ENCODE measurements around the gene CLCN1.
"Not testable (repeated sequence)": the region's sequence is repeated elsewhere in the genome, so short reads cannot be mapped to it uniquely, and the experiment has no call there.

The CLCN1 gene

DNA sequence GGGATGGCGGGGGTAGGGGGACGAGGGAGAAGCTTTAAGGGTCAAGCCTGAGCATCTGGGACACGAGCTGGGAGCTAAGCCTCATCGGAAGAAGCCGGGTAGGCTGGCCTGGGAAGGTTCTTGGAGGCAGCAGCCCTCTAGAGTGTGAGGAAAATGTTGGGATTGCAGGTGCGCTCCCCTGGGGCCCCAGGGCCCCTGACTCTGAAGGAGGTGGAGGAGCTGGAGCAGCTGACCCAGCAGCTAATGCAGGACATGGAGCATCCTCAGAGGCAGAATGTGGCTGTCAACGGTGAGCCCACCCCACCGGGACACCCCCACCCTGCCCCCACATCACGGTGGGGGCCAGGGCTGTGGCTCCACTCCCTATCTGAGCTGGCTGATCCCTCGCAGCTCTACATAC, 72.1 kb downstream of the CLCN1 start:
- no peak for DNase-seq

DNA sequence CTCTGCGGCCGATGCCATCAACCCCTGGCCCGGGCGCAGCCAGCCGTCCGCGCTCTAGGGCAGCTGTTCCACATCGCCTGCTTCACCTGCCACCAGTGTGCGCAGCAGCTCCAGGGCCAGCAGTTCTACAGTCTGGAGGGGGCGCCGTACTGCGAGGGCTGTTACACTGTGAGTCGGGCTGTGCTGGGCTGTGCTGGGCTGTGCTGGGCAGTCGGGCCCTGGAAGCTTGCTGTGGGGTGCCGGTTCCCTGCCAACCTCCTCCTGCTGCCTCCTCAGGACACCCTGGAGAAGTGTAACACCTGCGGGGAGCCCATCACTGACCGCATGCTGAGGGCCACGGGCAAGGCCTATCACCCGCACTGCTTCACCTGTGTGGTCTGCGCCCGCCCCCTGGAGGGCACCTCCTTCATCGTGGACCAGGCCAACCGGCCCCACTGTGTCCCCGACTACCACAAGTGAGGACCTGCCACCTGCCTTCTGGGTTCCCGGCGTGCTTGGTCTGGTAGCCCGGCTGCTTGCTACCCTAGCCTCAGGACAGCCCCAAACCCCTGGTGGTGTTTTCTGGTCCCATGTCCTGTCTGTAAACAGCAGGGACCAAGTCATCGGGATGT, 72.7 kb downstream of the CLCN1 start:
- DNase-seq = no peak

DNA sequence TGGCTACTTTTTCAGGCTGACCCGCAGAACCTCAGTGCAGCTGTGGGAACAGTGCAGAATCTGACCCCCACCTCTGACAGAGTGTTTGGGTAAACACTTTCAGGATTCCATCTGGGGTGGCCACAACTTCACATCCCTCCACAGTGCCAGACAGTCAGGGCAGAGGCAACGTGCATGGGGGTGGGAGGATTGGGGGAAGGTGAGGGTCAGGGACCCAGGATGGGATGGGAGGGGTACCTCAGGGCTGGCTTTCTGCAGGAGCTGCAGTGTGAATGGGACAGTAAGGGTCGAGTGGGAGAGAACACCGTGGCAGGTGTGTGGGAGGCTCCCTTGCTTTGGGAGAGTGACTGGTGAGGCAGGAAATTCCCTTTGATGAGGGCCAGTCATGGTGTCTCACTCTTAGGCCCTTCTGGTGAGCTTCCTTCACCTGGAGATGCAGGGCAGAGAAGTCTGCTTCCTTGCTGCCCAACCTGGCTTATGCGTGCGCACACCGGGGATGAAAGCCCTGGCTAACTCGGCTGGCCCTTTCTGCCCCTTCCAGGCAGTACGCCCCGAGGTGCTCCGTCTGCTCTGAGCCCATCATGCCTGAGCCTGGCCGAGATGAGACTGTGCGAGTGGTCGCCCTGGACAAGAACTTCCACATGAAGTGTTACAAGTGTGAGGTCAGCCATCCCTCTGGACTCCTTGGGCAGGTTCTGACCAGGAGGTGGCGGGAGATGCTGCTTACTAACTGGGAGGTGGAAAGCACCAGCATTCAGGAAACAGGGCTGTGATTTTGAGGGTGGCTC, 73.6 kb downstream of the CLCN1 start:
- DNase-seq = no peak

DNA sequence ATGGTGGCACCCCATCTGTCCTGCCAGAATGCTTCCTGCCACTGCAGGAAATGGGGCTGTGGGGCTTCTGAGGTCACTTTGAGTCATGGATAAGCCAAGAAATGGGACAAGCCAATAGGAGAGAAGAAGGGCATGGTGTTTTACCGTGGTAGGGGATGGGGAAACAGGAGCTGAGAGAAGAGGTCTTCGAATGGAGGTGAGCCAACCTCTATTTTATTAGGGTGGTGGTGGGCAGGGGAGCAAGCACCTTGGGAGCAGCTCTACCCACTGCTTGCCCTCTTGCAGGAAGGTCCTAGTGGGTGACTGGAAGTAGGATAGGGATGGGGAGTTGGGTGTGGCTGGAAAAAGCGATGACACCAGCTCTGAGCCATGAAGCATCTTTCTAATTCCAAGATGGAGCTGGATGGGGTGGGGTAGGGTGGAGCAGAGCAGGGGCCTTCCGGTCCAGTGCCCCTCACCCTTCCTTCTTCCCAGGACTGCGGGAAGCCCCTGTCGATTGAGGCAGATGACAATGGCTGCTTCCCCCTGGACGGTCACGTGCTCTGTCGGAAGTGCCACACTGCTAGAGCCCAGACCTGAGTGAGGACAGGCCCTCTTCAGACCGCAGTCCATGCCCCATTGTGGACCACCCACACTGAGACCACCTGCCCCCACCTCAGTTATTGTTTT, 74.3 kb downstream of the CLCN1 start:
- DNase-seq = no peak

DNA sequence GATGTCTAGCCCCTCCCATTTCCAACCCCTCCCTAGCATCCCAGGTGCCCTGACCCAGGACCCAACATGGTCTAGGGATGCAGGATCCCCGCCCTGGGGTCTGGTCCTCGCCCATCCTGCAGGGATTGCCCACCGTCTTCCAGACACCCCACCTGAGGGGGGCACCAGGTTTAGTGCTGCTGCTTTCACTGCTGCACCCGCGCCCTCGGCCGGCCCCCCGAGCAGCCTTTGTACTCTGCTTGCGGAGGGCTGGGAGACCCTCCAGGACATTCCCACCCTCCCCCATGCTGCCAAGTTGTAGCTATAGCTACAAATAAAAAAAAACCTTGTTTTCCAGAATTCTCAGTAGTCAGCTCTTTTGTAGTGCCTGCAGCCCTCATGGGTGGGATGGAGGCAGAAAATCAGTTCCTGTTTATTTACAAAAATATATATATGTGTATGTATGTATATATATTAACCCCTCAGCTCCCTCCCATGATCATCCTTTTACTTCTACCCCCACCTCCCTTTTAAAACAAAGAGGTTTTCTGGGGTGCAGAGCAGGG, 74.9 kb downstream of the CLCN1 start:
- DNase-seq = no peak

DNA sequence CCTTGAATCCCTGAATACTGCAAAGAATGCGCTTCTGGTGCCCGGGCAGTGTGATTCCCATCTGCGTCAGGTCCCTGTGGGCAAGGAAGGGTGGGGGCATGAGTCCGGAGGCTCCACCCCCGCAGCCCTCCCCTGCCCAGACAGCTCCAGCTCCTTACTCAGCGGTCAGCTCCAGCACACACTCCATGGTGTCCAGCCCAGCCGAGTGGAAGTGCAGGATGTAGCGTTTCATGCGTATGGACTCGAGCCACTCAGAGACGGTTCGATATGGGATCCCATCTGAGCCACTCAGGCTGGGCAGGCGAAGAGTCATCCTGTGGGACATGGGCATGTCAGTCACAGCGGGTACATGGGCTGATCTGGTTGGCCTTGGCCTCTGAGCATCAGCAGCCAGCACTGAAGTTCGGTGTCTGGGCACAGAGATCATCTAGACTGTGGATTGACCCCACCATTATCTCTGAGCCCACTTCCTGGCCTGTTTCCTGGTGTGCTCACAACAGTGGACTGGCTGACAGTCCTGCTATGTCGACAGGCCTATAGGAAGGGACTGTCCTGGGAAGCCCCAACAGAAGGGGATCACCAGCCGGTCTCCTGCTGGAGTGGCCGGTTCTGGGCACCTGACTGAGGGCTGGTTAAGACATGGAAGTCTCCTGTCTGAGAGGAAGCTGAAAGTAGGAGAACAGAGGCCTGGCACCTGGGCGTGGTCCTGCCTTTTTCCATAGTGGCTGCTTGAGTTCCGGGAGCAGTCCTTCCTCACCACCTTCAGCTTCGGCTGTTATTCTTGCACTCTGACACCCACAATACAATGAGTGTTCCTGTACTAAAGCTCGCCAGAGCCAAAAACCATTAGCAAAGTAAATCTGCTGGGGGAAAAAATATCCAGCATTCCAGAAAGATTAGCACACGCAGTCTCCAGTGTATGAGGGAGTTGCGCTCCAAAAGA, 75.8 kb downstream of the CLCN1 start:
- DNase-seq = no peak

DNA sequence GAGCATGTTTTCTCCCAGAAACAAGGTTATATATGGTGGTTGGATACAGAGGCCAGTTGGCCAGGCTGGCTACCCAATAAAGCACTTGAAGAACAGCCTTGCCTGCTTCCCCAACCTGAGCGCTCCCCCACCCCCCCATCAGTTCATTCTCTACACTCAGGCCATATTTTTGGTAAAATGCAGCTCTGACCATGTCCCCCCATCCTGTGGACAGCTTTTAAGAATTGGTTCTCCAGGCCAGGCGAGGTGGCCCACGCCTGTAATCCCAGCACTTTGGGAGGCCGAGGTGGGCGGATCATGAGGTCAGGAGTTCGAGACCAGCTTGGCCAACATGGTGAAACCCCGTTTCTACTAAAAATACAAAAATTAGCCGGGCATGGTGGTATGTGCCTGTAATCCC, 76.5 kb downstream of the CLCN1 start:
- DNase-seq = not testable (repeated sequence)

DNA sequence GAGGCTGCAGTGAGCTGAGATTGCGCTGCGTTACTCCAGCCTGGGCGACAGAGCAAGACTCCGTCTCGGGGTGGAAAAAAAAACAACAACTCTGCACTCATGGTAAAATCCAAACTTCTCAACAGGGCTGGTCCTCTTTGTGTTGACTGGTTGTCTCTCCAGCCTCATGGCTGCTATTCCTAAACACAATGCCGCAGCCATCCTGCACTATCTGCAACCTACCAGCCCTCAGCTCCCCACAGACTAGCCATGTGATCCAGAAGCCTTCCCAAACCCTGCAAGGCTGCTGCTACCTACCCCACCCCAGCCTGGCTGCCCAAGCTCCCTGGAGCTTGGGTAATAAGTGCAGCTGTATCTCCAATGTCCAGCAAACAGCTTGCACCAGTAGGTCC, 77.0 kb downstream of the CLCN1 start:
- DNase-seq = no peak

DNA sequence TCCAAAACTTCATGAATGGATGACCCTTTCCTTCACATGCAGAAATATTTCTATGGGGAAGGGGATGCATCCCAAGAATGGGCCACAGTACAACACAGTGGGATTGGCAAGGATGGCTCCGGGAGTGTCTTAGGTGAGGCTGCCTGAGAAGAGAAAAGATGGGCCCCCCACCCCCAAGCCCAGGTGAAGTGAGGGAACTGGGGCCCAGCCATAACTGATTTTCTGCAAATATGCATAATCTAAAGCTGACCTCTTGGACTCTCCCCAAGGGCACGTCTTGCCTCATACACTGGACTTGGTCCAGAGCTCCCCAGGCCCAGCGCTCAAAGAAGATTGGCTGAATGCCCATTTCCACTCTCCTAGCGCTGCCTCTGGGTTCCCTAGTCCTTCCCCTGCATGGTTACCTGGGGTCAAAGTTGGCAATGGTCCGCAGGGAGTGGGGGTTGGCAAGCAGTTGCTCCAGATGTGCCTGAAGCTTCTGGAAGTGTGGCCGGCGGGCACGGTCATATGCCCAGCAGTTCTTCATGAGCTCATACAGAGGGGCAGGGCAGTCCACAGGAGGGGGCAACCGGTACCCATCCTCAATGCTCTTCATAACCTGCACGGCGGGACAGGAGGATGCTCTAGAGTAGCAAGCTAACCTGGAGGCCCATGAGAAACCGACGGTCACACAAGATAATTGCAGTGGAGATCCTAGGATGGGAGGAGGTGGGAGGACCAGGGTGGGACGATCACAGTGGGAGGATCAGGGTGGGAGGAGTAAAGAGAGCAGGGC, 77.5 kb downstream of the CLCN1 start:
- DNase-seq = no peak

DNA sequence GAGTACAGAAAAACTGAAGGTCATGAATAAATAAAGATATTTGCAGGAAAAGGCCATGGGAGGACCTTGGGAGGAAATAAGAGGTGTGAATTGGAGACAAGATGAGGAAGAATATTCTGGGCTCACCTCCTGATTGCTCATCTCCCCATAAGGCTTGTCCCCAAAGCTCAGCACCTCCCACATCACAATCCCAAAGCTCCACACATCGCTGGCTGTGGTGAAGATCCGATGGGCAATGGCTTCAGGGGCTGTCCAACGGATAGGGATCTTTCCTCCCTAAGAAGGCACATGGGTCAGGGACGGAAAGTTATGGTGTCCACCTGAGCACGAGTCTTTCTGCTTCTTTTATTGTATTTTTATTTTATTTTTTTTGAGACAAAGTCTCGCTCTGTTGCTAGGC, 78.2 kb downstream of the CLCN1 start:
- no peak for DNase-seq

DNA sequence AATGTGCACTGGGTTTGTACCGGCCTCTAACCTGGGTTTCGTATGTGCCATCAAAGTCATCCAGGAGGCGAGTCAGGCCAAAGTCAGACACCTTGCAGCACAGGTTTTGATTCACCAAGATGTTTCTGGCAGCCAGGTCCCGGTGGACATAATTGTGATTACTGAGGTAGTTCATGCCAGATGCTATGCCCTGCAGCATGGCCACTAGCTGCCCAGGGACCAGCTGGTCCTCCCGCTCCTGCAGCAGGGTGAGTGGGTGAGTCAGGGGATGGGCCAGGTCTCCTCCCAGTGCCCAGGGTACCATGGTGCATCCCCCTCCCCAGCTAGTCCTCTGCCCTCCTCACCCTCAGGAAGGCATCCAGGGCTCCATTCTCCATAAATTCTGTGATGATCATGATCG, 78.9 kb downstream of the CLCN1 start:
- DNase-seq = no peak

DNA sequence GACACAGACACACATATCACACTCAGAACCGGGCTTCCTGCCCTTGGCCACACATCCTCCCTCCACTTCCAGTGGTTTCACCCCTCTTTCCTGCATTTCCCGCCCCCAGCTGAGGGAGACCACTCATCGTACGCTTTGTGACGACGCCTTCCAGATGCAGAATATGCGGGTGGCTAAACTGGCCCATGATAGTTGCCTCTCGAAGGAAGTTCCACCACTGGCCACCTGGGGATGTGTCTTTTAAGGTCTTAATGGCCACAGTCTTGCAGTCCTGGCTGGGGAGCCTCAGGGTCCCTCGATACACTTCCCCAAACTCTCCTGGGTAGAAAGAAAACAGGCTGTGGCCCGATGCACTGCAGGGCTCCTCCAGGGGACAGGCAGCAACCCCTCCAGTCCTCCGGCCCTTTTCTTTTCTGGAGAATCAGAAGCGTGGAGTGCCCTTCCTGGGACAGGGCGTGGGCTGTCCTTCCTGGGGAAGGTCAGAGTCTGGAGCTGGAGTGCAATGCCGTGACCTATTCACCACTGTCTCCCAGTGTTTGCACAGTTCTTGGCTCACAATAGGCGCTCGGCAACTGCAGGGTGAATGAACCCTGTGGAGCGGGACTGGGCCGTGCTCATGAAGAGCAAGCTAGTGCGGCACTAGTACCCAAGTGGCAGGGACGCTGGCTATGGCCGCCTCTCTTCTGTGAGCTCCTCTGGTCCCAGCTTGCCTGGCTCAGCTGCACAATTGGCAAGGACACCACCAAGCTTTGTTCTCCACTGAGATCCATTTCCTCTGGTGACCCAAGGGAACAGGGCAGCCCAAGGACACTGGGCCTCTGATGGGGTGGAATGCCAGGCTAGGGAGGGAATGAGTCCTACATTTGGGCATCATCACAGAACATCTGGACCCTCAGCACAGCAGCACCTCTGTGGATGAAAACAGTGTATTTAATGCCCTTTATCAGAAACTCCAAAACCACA, 79.6 kb downstream of the CLCN1 start:
- no peak for DNase-seq

DNA sequence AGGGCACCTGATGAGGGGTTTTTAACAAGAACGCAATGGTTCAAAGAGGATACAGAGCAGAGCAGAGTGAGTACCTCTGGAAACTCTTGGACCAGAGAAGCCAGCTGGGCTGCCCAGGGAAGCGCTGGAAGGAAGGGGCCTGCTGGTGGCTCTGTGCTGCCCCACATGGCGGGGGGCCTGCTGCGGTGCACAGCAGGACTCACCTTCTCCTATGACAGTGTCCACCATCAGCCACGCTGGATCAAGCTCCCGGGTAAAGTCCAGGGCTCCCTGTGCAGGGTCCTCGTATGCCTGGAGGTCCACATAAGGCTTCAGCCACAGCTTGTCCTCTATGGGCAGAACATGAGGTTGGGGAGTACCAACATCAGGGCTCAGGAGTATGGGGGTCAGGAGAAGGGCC, 80.3 kb downstream of the CLCN1 start:
- no peak for DNase-seq

DNA sequence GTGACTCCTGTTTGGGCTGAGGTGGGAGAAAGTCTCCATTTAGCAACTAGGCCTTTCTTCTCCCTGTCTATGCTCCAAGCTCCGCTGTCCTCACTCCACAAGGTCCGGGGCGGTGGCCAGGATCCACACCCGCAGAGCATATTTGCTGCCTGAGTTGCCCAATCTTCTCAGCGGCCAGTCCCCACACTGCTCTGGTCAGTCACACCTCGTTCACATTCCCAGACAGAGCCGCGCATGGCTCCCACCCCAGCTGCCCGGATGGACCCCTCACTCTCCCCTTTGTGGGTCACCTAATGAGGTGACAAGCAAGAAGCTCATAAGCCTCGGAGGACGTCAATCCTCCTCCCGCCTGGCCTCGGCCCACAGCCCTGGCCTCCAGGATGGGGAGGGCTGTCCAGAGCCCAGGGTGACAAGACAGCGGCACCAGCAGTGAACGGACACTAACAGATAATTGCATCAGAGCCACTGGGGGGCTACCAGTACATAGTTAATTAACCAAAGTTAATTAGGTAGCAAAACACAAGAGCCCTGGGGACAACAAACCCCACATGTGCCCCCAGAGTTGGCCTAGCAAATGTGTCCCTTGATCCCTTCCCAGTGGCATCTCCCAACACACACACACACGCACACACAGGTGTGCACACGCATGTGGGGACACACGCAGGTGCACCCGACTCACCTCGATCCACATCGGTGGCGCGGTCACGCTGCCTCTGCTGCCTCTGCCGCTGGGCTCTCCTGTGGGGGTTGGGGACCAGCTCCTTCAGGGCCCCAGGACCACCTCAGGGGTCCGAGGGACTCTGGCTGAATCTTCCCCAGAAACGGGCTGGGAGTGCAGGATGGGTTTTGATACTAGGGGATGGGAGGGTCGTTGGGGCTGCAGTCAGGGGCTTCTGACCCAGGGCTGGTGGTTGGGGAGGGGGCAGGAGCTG, 81.0 kb downstream of the CLCN1 start:
- DNase-seq = no peak

DNA sequence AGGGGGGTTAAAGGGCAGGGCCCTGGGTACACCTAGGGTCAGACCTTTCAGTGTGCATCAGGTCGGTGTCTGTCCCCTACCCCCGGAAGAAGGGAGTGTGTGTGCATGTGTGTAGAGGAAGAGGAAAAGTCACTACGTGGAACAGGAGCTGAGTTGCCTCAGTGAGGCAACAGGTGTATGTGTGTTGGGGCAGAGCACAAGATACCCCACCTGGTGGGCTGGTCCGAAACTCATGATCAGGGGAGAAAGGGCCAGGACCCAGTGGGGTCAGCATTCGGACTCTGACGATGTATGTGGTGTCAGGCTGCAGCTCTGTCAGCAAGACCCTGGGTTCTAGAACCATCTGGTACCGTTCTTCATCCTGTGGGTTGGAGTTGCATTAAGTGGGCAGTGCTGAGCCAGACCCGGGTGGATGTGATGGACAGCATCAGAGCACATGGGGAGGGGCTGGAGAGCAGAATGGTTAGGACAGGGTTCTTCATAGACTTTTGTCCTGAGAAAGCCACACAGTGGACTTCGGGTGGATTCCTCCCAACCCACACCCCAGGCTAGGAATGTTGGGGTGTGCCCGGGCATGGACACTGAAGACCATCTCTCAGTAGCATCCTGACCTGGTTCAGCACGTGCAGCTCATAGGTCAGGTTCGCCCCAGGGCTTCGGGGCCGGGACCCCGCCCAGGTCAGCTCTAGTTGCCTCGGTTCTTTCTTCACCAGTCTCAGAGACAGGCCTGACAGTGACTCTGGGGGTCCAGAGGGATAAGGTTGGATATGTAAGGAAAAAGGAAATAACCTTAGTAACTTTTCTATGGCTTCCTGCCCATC, 82.0 kb downstream of the CLCN1 start:
- DNase-seq = no peak

DNA sequence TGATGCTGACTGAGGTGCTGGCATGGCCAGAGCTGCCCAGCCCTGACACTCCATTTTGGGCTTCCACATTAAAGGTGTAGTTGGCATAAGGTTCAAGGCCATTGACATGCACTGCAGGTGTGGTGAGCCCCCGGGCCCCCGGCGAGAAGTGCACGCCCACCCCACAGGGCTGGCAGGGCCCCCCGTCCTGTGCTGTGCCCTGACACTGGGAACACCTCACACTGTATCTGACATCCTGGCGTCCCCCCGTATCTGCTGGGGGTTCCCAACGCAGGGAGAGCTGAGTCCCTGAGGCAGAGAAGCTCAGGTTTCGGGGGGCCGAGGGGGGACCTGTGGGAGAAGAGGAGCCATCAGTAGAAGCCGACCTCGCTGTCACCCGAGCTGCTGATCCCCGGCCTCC, 82.7 kb downstream of the CLCN1 start:
- DNase-seq = no peak

DNA sequence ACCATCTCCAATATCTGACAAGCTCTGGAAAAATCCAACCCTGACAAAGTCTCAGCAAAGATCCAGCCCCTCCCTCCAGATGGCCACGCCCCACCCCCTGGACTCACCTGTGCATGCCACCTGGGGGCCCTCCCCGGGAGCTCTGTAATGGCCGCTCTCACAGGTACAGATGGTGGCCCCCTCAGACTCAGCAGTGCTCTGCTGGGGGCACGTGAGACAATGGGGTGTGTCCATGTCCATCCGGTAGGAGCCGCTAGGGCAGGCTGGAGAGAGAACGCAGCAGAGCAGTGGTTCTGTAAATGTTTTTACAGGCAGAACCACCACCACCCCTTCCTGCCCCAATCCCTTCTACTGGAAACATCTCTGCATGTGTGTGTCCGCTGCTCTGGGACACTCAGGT, 83.2 kb downstream of the CLCN1 start:
- DNase-seq = no peak

DNA sequence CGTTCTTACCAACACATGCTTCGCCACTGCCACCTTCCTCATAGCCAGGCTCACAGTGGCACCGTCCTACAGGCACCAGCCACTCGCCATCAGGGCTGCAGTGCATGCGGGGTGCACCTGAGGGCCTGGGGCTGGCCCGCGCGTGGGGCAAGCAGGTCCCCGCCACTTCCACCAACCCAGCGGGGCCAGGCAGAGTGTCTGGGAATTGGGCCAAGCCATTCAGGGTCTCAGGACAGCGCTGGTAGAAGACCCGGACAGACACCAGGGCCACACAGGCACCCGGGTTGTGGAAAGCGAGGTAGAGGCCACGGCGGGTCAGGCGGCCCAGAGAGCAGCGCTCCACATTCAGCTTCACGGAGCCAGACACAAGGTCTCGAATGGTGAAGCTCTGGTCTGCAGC, 83.7 kb downstream of the CLCN1 start:
- DNase-seq = no peak

DNA sequence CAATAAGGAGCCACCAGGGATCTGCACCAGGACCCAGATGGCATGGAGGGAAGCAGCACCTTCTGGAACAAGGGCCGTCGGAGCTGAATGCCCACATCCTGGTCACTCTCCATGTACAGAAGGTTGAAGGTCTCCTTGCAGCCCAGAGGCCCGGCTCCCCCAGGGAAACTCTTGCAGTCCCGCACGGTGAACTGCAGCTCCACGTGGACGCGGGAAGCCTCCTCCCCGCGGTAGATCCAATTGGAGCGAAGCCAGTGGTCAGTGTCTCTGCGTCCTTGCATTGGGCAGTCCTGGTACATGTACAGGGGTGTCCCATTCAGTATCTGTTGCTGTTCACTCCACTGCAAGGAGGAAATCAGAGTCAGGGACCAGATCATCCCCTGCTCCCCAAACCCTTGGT, 85.4 kb downstream of the CLCN1 start:
- DNase-seq = no peak

Data from activated naive CD4-positive, alpha-beta T cell treated with anti-CD3 and anti-CD28 coated beads, Interleukin-2, amount 50 U/mL, for 16 hours (primary cell).